Tibial nerve (tissue), 4 donors: ENCODE data around the gene MDH1B.

Experiments used
- EP300 ChIP-seq, 2 donors: sonication (generic); formaldehyde crosslinking; IDR thresholded peaks; one replicate each; pipeline ENCODE4 v1.6.1; 2017; ENCODE audit warnings: antibody characterized with exemption in 2 of 2, mild to moderate bottlenecking in 1 of 2
- POLR2A ChIP-seq, 2 donors: fragments of 450-650 bp; IDR thresholded peaks; one replicate each; pipeline ENCODE4 v1.6.1; 2017; ENCODE audit warnings: antibody characterized with exemption in 2 of 2, mild to moderate bottlenecking in 2 of 2, moderate library complexity in 2 of 2
- TF ChIP-seq, protein P1 (sequence below), 5 experiments: fragments of 200-600 bp in 3 of 5; fragments of 450-650 bp in 2 of 5; sonication (generic) in 3 of 5; IDR thresholded peaks; one replicate each; pipeline ENCODE4 v1.5.1; 2016 to 2019; ENCODE audit warnings: antibody characterized with exemption in 5 of 5, mild to moderate bottlenecking in 3 of 5, moderate library complexity in 2 of 5

DNA sequence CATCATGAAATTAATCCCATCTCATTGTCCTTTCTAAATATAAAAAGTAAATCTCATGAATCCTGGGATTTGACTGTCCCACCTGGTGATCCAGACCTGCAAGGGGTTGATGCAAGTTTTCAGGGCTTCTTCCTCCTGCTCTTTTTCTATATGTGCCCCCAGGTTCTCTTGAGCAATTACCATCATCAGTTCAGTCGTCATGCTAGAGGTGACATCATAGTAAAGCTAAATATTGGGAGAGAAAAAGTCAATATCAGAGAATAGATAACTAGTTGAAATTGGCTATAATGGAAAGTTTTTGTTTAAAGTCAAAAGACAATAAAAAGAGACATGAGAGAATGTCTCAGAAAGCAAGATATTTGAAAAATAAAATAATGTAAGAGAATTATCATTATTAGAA lies 8.3 kb downstream of the MDH1B start:
- no peak for TF ChIP-seq EP300 (IDR thresholded peaks at IDR 0.05)
- TF ChIP-seq, protein P1, sequence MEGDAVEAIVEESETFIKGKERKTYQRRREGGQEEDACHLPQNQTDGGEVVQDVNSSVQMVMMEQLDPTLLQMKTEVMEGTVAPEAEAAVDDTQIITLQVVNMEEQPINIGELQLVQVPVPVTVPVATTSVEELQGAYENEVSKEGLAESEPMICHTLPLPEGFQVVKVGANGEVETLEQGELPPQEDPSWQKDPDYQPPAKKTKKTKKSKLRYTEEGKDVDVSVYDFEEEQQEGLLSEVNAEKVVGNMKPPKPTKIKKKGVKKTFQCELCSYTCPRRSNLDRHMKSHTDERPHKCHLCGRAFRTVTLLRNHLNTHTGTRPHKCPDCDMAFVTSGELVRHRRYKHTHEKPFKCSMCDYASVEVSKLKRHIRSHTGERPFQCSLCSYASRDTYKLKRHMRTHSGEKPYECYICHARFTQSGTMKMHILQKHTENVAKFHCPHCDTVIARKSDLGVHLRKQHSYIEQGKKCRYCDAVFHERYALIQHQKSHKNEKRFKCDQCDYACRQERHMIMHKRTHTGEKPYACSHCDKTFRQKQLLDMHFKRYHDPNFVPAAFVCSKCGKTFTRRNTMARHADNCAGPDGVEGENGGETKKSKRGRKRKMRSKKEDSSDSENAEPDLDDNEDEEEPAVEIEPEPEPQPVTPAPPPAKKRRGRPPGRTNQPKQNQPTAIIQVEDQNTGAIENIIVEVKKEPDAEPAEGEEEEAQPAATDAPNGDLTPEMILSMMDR (IDR thresholded peaks at IDR 0.05), result no peak
- no peak for TF ChIP-seq POLR2A (IDR thresholded peaks at IDR 0.05)
